Activated T-cell treated with anti-CD3 and anti-CD28 coated beads, Interleukin-2, amount 50 U/mL, for 24 hours (primary cell): ENCODE data around the gene NIN.

Experiments used
- DNase-seq: peaks from one replicate; pipeline ENCODE4 v3.0.0-alpha.2; 2020
- H3K27ac Mint-ChIP-seq: 2 replicates; pipeline ENCODE4 v1.8.0; 2020; ENCODE audit warnings: mild to moderate bottlenecking, mixed read lengths
- H3K27me3 Mint-ChIP-seq: 2 replicates; pipeline ENCODE4 v1.8.0; 2020; ENCODE audit warnings: mixed read lengths
- H3K36me3 Mint-ChIP-seq: 2 replicates; pipeline ENCODE4 v1.8.0; 2020; ENCODE audit warnings: low read depth, mixed read lengths
- H3K4me1 Mint-ChIP-seq: 2 replicates; pipeline ENCODE4 v1.8.0; 2020; ENCODE audit warnings: low read depth, mixed read lengths
- H3K4me3 Mint-ChIP-seq: 2 replicates; pipeline ENCODE4 v1.8.0; 2020; ENCODE audit warnings: mild to moderate bottlenecking, moderate library complexity, mixed read lengths
- H3K9me3 Mint-ChIP-seq: 2 replicates; pipeline ENCODE4 v1.8.0; 2020; ENCODE audit warnings: mixed read lengths

The NIN gene

DNA sequence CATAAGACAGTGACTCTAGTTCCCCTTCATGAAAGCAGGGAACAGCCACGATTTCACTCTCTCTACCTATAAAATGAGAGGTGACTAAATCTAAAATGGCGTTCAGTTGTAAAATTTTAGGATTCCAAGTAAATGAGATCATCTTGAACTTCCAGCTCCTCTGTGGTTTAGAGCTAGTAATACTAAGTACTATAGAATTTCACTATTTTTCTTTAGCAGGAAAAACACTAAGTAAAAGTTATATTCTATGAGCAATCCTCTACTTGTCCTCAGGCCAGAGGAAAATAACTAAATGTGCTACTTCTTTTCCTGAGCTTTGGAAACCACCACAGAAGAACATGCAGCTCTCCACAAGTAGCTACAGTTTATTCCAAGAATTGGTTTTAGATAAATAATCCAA, 55.6 kb downstream of the NIN start:
- H3K36me3 Mint-ChIP-seq: peaks cover 72% of the 10 kb centered on the region
- H3K27me3 Mint-ChIP-seq: no peaks in the 10 kb centered on the region
- no peaks in the 10 kb centered on the region for H3K9me3 Mint-ChIP-seq
- peaks cover 36% of the 10 kb centered on the region for H3K4me1 Mint-ChIP-seq
- no peak overlapping the region for H3K4me3 Mint-ChIP-seq
- DNase-seq: no peak
- peak overlapping the region; percentile 7 for H3K27ac Mint-ChIP-seq

DNA sequence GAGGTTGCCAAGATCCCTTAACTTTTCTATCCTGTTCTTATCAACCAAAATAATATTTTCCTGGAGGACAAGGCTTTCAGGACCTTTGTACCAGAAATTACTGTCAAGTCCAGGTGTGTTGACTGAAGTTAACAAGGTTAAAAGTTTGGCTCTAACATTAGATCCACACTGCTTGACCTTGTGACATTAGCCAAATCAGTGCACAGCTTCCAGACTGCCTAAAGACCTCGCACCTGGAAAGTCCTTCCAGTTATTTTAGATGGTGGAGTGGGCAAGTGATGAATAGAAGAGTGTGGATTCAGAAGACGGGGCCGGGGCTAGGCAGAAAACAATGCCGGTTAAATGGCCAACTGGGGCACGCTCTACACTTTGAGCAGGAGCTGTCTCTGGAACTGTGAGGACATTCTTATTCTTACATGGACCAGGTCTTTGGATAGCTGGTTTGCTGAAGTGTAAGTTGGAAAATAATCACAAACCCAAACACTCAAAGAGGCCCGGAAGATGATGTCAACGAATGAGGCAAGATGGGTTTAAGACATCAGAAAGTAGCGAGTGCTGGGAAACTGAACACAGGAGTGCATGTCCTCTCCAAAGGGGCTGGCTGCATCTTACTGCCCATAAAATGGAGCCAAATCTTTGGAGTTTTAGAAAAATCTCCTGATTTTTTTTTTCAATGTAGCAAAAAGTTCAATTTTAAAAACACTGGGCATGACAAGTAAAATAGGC, 56.3 kb downstream of the NIN start:
- H3K9me3 Mint-ChIP-seq: no peaks in the 10 kb centered on the region
- peaks cover 79% of the 10 kb centered on the region for H3K36me3 Mint-ChIP-seq
- H3K4me3 Mint-ChIP-seq: no peak overlapping the region
- no peaks in the 10 kb centered on the region for H3K27me3 Mint-ChIP-seq
- H3K4me1 Mint-ChIP-seq: peaks cover 35% of the 10 kb centered on the region
- peak overlapping the region; percentile 42 for H3K27ac Mint-ChIP-seq
- no peak for DNase-seq

DNA sequence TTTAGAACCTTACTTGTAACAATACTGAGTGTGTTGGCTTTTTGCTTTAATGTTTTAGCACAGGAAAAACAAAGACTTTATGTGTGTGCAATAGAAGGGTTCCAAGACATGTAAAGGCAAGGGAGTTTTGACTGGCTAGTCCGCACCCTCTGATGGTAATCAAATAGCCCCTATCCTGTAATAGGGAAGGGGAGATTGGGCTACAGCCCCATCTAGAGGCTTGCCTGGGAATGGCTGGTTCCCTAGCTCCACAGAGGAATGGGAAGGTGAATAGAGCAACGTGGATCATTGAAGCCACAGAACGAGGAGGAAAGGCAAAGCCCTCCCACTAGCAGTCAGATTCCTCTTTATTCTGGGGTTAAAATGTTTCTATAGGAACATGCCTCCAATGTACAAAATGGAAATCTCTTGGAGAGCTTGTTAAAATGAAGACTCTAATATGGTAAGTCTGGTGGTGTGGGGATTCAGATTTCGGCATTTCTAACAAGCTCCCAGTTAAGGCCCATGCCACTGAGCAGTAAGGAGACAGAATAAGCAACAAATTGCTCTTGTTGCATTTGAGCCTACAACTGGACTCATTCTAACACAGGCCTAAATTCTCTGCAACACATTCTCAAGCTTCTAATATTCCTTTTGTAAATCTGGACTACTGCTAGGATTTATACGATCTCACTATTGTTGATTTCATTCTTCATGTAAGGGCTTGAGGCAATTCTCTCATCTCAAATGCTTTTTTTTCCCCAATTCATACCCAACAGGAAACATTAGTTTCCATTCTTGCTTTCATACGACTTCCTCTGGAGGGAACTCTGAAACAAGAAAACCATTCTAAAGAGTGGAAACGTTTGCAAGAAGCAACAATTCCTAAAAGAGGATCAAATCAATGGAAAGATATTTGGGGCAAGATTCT, 57.1 kb downstream of the NIN start:
- no peaks in the 10 kb centered on the region for H3K9me3 Mint-ChIP-seq
- no peaks in the 10 kb centered on the region for H3K27me3 Mint-ChIP-seq
- no peak overlapping the region for H3K4me3 Mint-ChIP-seq
- peak; percentile 55 for DNase-seq
- H3K4me1 Mint-ChIP-seq: peaks cover 30% of the 10 kb centered on the region
- H3K27ac Mint-ChIP-seq: peak overlapping the region; percentile 42
- peaks cover 87% of the 10 kb centered on the region for H3K36me3 Mint-ChIP-seq

DNA sequence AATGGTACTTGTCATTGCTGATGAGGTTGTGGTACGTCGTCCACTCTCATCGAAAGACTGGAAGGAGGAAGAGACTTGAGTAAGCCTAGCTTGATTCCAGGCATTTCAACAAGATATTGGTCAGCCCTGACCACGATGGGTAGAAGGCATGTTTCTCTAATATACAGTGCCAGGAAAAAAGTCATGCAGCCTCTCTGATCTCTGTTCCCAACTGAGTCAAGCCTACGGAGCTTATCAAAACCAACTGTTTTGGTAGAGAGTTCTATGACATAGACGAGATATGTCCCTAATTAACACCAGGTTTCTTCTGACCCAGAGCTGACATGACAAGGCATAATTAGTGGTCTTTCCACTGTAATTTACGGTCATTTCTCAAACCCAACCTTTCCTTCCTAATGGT, 58.5 kb downstream of the NIN start:
- H3K27ac Mint-ChIP-seq: peak overlapping the region; percentile 7
- peaks cover 26% of the 10 kb centered on the region for H3K4me1 Mint-ChIP-seq
- H3K27me3 Mint-ChIP-seq: no peaks in the 10 kb centered on the region
- peaks cover 94% of the 10 kb centered on the region for H3K36me3 Mint-ChIP-seq
- H3K9me3 Mint-ChIP-seq: no peaks in the 10 kb centered on the region
- H3K4me3 Mint-ChIP-seq: no peak overlapping the region
- DNase-seq: no peak

DNA sequence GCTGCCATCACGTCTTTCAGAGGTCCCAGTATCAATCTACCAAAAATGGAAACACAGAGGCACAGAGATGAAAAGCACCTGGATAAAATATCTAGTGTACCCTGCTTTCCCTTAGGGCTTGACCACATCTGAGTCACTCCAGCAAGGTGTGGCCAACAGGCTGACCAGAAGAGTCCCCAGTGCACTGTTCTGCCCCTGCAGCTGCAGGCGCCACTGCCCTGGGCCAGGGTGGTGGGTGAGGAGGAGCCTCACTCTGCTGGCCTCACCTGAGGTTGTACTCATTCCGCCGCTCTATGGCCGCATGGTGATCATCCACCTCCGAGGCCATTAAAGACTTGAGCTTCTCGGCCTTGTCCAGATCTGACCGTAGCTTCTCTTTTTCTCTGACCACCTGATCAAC, 60.4 kb downstream of the NIN start:
- Mint-ChIP-seq H3K4me3 (no peak overlapping the region), H3K27ac (peak overlapping the region; percentile 44), H3K27me3 (no peaks in the 10 kb centered on the region), H3K4me1 (peaks cover 23% of the 10 kb centered on the region), H3K9me3 (no peaks in the 10 kb centered on the region), H3K36me3 (peaks cover 93% of the 10 kb centered on the region)
- DNase-seq: no peak

DNA sequence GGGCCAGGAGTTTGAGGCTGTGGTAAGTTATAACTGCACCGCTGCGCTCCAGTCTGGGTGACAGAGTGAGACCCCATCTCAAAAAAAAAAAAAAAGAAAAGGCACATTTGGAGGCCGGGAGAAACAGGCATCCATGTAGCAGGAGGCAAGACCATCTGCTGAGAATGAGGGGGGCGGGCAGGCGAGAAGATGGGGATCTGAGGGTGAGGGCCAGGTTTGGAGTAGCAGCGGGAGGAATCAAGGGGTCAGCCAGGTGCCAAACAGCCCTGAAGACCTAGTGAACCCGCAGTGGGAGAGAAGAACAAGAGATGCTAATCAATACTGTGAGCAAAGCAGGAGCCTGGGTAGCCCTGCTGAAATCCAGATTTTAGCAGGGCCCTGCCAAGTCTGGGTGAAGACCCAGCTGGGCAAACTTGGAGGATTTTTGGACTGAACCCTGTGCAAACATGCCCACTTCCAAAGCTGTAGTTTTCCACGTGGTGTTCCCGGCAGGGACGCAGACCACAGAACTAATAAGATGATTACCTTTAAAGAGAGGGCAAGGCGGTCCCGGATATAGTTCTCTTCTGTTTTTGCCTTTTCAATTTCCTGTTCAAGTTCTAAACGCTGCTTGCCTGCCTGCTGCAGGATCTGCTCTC, 61.0 kb downstream of the NIN start:
- H3K27ac Mint-ChIP-seq: peak overlapping the region; percentile 60
- H3K9me3 Mint-ChIP-seq: no peaks in the 10 kb centered on the region
- peaks cover 93% of the 10 kb centered on the region for H3K36me3 Mint-ChIP-seq
- H3K4me1 Mint-ChIP-seq: peaks cover 20% of the 10 kb centered on the region
- no peak for DNase-seq
- no peak overlapping the region for H3K4me3 Mint-ChIP-seq
- H3K27me3 Mint-ChIP-seq: no peaks in the 10 kb centered on the region

DNA sequence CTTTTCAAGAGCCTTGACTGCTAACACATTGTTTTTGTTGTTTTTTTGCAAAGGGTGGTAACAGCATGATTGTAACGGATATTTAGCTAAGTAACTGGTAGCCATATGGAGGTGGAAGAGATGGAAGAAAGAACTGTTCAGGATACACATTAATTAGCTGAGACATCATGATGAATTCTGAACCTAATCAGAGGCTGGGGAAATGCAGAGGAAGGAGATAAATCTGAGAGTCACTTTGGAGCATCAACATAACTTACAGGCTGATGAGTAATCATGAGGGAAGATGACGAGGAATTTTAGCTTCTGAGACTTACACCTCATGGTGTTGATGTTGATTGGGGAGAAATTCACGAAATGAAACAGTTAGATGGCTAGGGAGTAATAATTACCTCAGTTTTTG, 62.3 kb downstream of the NIN start:
- no peaks in the 10 kb centered on the region for H3K27me3 Mint-ChIP-seq

DNA sequence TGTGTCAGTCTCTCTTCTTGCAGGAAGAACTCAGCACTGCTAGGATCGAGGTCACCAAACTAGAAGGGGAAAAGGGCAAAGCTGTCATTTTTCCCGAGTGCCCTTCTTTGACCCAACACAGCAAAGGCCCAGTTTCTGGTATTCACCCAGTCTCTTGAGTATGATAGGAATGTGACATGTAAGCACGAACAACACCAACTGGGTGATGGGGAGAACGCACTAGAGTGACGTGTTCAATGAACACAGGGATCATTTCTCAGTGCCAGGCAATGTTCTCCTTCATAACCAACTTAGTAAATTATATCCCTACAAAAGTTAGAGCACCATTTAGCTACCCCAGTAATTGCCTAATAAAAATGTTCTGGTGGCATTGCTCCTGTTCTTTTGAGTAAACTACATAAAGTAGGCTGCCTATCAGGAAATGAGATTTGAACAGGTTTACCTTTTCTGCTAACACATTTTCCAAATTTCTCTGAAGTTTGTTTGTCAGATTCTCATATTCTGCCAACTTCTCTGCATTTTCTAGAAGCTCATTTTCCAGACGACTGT, 64.5 kb downstream of the NIN start:
- Mint-ChIP-seq H3K27ac (peak overlapping the region; percentile 57), H3K4me3 (no peak overlapping the region), H3K27me3 (no peaks in the 10 kb centered on the region), H3K9me3 (no peaks in the 10 kb centered on the region), H3K36me3 (peaks cover 92% of the 10 kb centered on the region), H3K4me1 (peaks cover 32% of the 10 kb centered on the region)
- DNase-seq: no peak

More for the DNA sequence above, 62.3 kb downstream of the NIN start:
- H3K9me3 Mint-ChIP-seq: no peaks in the 10 kb centered on the region
- H3K4me3 Mint-ChIP-seq: no peak overlapping the region
- peaks cover 12% of the 10 kb centered on the region for H3K4me1 Mint-ChIP-seq
- peaks cover 92% of the 10 kb centered on the region for H3K36me3 Mint-ChIP-seq
- peak overlapping the region; percentile 26 for H3K27ac Mint-ChIP-seq
- no peak for DNase-seq

DNA sequence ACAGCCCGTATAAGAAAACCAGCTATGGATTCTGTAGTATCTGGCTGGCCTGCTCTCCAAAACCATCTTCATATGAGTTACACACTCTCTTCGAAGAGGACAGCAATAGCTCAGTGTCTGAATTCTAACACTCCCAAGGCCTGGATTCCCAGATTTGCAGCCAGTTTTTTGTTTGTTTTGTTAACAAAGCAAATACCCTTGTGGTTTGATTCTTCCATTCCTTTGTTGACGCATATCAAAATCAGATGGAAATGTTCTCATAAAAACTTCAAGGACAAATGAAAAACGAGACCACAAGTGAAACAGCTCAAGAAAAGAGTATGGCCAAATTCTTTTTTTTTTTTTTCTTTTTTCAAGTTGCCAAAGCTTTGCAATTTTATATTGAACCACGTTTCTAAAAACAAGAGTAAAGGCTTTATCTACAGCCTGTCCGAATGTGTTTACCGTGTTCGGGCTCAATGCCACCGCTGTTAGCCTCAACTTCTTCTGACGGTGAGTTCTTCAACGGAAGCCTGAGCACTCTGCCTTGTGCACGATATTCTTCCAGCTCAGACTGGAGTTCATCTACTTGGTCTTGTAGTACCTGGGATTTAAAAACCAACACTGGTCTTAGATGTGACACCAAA, 67.5 kb downstream of the NIN start:
- Mint-ChIP-seq H3K4me1 (peaks cover 42% of the 10 kb centered on the region), H3K27me3 (no peaks in the 10 kb centered on the region), H3K36me3 (peaks cover 82% of the 10 kb centered on the region), H3K9me3 (no peaks in the 10 kb centered on the region), H3K4me3 (no peak overlapping the region), H3K27ac (peak overlapping the region; percentile 89)
- DNase-seq: no peak

DNA sequence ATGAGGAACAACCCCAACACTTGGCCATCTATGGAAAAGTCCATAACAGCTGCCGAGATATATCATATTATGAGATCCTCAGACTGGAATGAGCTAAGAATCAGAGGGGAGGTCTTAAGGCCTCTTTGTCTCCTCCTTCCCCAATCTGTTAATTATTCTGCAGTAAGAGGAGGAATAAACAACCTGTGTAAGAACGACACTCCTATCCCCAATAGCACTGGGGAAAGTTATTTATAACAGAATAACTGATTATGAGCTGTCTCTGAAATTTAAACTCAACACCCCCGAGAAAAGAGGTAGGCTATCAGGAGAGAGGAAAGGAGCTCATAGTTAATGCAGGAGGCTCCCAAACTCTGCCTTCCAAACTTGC, 68.0 kb downstream of the NIN start:
- H3K9me3 Mint-ChIP-seq: no peaks in the 10 kb centered on the region
- H3K27ac Mint-ChIP-seq: peak overlapping the region; percentile 89
- H3K4me3 Mint-ChIP-seq: peak overlapping the region; percentile 35
- H3K36me3 Mint-ChIP-seq: peaks cover 76% of the 10 kb centered on the region
- no peaks in the 10 kb centered on the region for H3K27me3 Mint-ChIP-seq
- DNase-seq: no peak
- peaks cover 41% of the 10 kb centered on the region for H3K4me1 Mint-ChIP-seq

DNA sequence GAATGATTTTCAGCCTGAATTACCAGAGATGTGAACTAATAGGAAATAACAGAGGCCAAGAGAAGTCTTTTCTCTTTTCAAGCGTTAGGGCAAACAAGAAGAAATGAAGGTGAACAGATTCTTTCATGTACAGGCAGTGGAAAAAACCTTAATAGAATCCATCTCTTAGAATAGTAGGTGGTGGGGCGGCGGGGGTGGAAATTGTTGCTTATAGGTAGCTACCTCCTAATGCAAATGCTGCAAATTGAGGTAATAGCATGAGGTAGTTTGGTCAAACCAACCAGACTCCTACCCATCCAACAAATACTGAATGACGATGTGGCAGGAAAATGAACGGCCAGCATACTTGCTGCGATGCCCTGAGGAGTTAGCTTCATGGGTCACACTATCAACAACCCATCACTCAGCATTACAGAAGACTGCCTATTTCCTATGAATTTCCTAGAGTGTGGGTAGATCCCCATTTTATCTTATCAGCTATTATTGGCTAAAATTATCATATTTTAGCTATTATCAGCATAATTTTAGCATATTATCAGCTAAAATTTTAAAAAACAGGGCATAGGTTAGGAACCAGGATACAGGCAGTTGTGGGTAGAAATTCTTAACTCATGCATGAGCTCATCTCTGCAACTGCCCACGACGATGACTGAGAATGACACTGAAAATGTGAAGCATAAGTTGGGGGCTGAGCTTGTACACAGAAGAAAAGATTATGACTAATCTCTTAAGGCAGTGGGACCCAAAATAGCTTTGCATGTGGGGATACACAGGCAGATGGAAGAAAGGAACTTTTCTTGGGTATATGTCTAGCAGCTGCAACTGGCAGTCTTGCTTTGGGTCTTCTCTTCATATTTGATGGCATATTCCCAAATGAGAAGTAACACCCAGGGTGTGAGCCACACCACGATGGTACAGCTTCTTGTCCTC, 68.7 kb downstream of the NIN start:
- H3K36me3 Mint-ChIP-seq: peaks cover 74% of the 10 kb centered on the region
- peak overlapping the region; percentile 89 for H3K27ac Mint-ChIP-seq
- peaks cover 41% of the 10 kb centered on the region for H3K4me1 Mint-ChIP-seq
- no peaks in the 10 kb centered on the region for H3K27me3 Mint-ChIP-seq
- no peaks in the 10 kb centered on the region for H3K9me3 Mint-ChIP-seq
- DNase-seq: peak; percentile 41
- H3K4me3 Mint-ChIP-seq: peak overlapping the region; percentile 35

DNA sequence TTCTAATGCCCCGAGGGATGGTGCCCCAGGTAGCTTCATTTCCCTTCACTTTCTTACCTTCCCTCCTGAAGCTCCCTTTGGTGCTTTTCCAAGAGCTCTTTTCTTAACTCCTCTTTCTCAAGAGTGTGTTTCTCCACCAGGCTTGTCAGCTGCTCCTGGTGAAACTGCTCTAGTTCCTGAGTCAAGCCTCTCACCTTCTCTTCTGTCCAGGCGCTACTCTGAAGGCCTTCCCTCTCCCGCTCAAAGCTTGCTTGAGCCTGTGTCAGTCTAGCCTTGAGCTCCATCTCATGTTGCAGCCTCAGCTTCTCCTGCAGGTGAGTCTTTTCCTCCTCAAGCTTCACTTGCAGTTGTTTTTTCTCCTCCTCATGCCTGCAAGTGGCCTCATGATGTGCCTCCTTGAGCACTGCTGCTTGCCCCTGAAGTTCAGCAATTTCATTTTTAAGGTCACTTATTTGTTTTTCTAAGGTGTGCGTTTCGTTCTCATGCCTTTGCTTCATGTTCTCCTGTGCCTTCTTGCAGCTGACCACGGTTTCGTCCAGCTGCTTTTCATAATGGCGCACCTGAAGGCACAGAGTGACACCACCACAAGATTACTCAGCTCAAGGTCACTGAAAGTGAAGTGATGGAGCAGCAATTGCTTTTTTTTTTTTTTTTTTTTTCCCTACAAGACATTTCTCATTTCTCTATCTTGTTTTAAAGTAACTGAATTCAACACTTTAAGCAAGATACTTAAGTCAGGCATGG, 71.0 kb downstream of the NIN start:
- no peak for DNase-seq
- Mint-ChIP-seq H3K4me3 (no peak overlapping the region), H3K27me3 (no peaks in the 10 kb centered on the region), H3K9me3 (no peaks in the 10 kb centered on the region), H3K27ac (peak overlapping the region; percentile 32), H3K36me3 (peaks cover 58% of the 10 kb centered on the region), H3K4me1 (peaks cover 41% of the 10 kb centered on the region)

DNA sequence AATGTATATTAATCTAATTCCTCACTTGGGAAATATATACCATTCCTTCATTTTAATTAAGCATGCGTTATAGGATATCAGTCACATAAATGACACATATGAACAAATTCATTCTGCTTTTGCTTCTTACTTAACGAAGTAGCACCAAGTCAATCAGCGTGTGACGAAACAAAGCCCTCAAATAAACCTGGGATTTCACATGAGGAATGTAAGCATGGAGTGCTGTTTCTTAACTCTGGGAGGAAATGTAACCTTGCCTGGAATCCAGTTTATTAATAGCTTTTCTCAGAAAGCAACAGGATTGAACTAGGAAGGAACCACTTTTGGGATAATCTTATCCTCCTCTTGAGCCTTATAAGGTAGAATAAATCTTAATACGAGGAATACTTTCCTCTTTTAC, 72.0 kb downstream of the NIN start:
- Mint-ChIP-seq H3K4me3 (no peak overlapping the region), H3K27me3 (no peaks in the 10 kb centered on the region), H3K36me3 (peaks cover 58% of the 10 kb centered on the region), H3K9me3 (no peaks in the 10 kb centered on the region), H3K27ac (no peak overlapping the region), H3K4me1 (peaks cover 39% of the 10 kb centered on the region)
- no peak for DNase-seq
